ENCODE data around the gene MRPL46. TPM values are rescaled to one million over a fixed set of nuclear protein-coding genes. Genes with fewer than 3 reads are reported as not detected.

Gene MRPL46
- 25.2 to 28.6 TPM (median 26.3 TPM) in 3 replicates for polyA plus RNA-seq
- polyA plus RNA-seq (2011; ENCODE audit: low read depth): 19.4 TPM
- polyA plus RNA-seq (2011; cell fraction: cytosol; rRNA removed): 17.5 and 26.4 TPM in 2 replicates
- 19.5 and 22.6 TPM in 2 replicates for polyA plus RNA-seq (2011; cell fraction: nucleus; rRNA removed)
- 16.1 and 24.2 TPM in 2 replicates for polyA plus RNA-seq (2012; ENCODE audit: low replicate concordance)
- 4.6 to 5.9 TPM (median 5.1 TPM) in 3 replicates for polyA minus RNA-seq
- 8.2 TPM for polyA minus RNA-seq (2011; cell fraction: cytosol; rRNA and poly(A)+ RNA removed)
- polyA minus RNA-seq (2011; cell fraction: nucleus; rRNA and poly(A)+ RNA removed): 3.6 and 4.6 TPM in 2 replicates

- peak within 1 kb of the TSS; percentile 73 to 91 (median 89) for H3K4me3 ChIP-seq (ENCODE audit: control insufficient read depth in 2 of 3, extremely low read depth in 1 of 3, insufficient read depth in 2 of 3, low read depth in 1 of 3, low read length in 3 of 3)
- H4K20me1 ChIP-seq (ENCODE audit: control insufficient read depth, extremely low read depth, insufficient read depth, low read length): no peaks in the 10 kb centered on the region
- dilution Hi-C loops (cut with MboI; ENCODE audit: extremely low pct_ligation_motif_present, low sequenced_read_pairs): no loop called here
- peaks cover 12 to 16% of the 10 kb centered on the region in 2 experiments for H3K36me3 ChIP-seq (ENCODE audit: control insufficient read depth in 2 of 2, extremely low read depth in 1 of 2, insufficient read depth in 2 of 2, low read length in 2 of 2)
- H3K27ac ChIP-seq (ENCODE audit: control insufficient read depth, insufficient read depth, low read length): peak within 1 kb of the TSS; percentile 98
- TF ChIP-seq EZH2 (IDR thresholded peaks at IDR 0.05; ENCODE audit: low read length): no peak
- TF ChIP-seq CTCF (optimal IDR thresholded peaks at IDR 0.05 in 1 of 3, IDR thresholded peaks at IDR 0.05 in 1 of 3, conservative IDR thresholded peaks at IDR 0.05 in 1 of 3; ENCODE audit: extremely low read depth in 1 of 3, insufficient read depth in 2 of 3, low read length in 3 of 3): no peak
- FAIRE-seq (no peak), DNase-seq (ENCODE audit: low read depth, low spot score) (peak; percentile 13)
- no peaks in the 10 kb centered on the region for H3K9me3 ChIP-seq (ENCODE audit: control insufficient read depth, low read depth, low read length)
- H3K27me3 ChIP-seq (ENCODE audit: control insufficient read depth, extremely low read depth, insufficient read depth, low read length): no peaks in the 10 kb centered on the region
- peak within 1 kb of the TSS; percentile 95 for H3K4me2 ChIP-seq (ENCODE audit: control insufficient read depth, extremely low read depth, insufficient read depth, low read depth, low read length)
- H3K9ac ChIP-seq (ENCODE audit: control insufficient read depth, extremely low read depth, insufficient read depth, low read length): peak within 1 kb of the TSS; percentile 94
- H2AFZ ChIP-seq (ENCODE audit: control insufficient read depth, low read length): peak within 1 kb of the TSS; percentile 97
- peaks cover 40% of the 10 kb centered on the region for H3K79me2 ChIP-seq (ENCODE audit: control insufficient read depth, insufficient read depth, low read length)
- no peaks in the 10 kb centered on the region for H3K9me1 ChIP-seq (ENCODE audit: control insufficient read depth, extremely low read depth, insufficient read depth, low read length)
- peaks cover 16% of the 10 kb centered on the region for H3K4me1 ChIP-seq (ENCODE audit: control insufficient read depth, extremely low read depth, insufficient read depth, low read length)
Measured at GRCh38 chr15:88467073-88467934, at the start of gene MRPL46, which contains the start of gene MRPS11. Gene MRPL46 (minus strand): TSS chr15:88467388. CDS start chr15:88467377, 11 bp downstream. Gene MRPS11 (plus strand): TSS chr15:88467708. CDS start chr15:88467718, 10 bp downstream.

- no peak overlapping the region for H3K4me2 ChIP-seq (ENCODE audit: control insufficient read depth, extremely low read depth, insufficient read depth, low read depth, low read length)
- H3K9ac ChIP-seq (ENCODE audit: control insufficient read depth, extremely low read depth, insufficient read depth, low read length): no peak overlapping the region
- H3K27ac ChIP-seq (ENCODE audit: control insufficient read depth, insufficient read depth, low read length): no peak overlapping the region
- no peaks in the 10 kb centered on the region for H4K20me1 ChIP-seq (ENCODE audit: control insufficient read depth, extremely low read depth, insufficient read depth, low read length)
- H3K9me3 ChIP-seq (ENCODE audit: control insufficient read depth, low read depth, low read length): no peaks in the 10 kb centered on the region
- no peaks in the 10 kb centered on the region for H3K79me2 ChIP-seq (ENCODE audit: control insufficient read depth, insufficient read depth, low read length)
- no peaks in the 10 kb centered on the region for H3K4me1 ChIP-seq (ENCODE audit: control insufficient read depth, extremely low read depth, insufficient read depth, low read length)
- DNase-seq (ENCODE audit: low read depth, low spot score): no peak
- H3K9me1 ChIP-seq (ENCODE audit: control insufficient read depth, extremely low read depth, insufficient read depth, low read length): no peaks in the 10 kb centered on the region
- TF ChIP-seq EZH2 (IDR thresholded peaks at IDR 0.05; ENCODE audit: low read length) (no peak), CTCF (optimal IDR thresholded peaks at IDR 0.05 in 1 of 3, IDR thresholded peaks at IDR 0.05 in 1 of 3, conservative IDR thresholded peaks at IDR 0.05 in 1 of 3; ENCODE audit: extremely low read depth in 1 of 3, insufficient read depth in 2 of 3, low read length in 3 of 3) (no peak)
- FAIRE-seq: no peak
- H3K36me3 ChIP-seq (ENCODE audit: control insufficient read depth in 2 of 2, extremely low read depth in 1 of 2, insufficient read depth in 2 of 2, low read length in 2 of 2): no peaks in the 10 kb centered on the region
- no peaks in the 10 kb centered on the region for H3K27me3 ChIP-seq (ENCODE audit: control insufficient read depth, extremely low read depth, insufficient read depth, low read length)
- dilution Hi-C loops (cut with MboI; ENCODE audit: extremely low pct_ligation_motif_present, low sequenced_read_pairs): no loop called here
- no peak overlapping the region for H3K4me3 ChIP-seq (ENCODE audit: control insufficient read depth in 2 of 3, extremely low read depth in 1 of 3, insufficient read depth in 2 of 3, low read depth in 1 of 3, low read length in 3 of 3)
- H2AFZ ChIP-seq (ENCODE audit: control insufficient read depth, low read length): no peak overlapping the region
Measured at GRCh38 chr15:88513195-88513594, 46.0 kb upstream of the MRPL46 start.
